ENCODE data around the gene SERTAD2.
A peak's percentile ranks its signal among the peaks of the same experiment; 100 is the strongest.

Gene SERTAD2

GRCh38 chr2:64653109-64654062 is at the start of gene SERTAD2:
Gene SERTAD2 (minus strand): TSS chr2:64653913. CDS start chr2:64636871, 17,042 bp downstream.
- DNase-seq (ENCODE audit: low read depth), result no peak

DNA sequence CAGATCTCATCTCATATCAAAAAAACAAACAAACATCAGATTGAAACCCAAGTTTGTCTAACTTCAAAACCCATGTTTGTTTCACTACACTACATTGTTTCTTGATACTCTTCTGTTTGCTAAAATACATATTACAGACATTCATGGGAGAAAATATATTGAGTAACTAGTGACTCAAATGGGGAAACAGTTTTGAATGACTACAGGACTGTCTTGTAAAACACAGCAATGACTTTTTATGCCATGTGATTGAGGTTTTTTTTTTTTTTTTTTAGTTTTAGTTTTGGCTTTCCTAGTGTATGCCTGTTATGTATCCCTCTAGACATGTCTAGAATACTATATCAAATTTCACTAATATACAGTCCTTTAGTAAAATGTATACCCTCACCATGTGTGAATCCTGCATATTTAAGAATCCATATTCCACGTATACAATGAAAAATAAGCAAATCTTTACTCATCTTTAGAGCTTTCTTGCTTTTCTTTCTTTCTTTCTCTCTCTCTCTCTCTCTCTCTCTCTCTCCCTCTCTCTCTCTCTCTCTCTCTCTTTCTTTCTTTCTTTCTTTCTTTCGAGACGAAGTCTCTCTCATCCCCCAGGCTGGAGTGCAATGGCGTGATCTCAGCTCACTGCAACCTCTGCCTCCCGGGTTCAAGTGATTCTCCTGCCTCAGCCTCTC is 46.6 kb upstream of the SERTAD2 start:
- DNase-seq (ENCODE audit: low read depth), result no peak

- DNase-seq (ENCODE audit: low read depth), result no peak
Observed at GRCh38 chr2:64699712-64700111, 46.0 kb upstream of the SERTAD2 start.

DNA sequence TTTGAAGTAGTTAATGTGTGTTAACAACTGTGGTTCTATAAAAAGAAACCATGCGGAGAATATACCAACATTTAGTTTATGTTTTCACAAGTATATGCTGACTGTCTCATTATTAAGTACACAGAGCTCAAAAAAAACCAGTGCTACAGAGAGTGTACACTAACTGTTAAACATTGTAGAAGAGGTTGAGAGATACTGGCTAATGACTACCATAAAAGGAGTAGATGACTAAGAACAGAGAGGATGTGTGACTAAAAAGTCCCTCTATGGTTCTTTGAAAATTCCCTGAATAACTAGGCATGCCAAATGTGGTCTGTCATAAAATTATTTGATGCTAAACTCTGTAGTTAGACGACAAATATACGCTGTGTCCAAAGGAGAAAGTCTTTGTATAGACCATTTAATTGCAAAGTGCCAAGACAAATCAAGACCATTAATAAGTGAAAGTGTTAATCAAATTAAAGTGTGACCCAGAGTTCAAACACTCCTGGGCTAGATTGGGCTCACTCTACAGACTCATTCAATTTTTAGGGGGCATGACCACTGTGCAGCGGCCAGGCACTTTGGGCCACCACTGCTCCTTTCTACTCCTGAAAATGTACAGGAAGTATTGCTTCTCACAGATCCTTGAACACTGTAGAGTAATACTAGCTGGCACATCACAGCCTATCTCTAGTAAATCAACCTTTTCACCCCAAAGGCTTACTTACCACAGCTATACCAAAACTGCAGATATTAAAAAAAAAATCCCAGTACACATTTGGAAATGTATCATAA is 45.1 kb upstream of the SERTAD2 start:
- peak; percentile 83 for DNase-seq (ENCODE audit: low read depth)

DNA sequence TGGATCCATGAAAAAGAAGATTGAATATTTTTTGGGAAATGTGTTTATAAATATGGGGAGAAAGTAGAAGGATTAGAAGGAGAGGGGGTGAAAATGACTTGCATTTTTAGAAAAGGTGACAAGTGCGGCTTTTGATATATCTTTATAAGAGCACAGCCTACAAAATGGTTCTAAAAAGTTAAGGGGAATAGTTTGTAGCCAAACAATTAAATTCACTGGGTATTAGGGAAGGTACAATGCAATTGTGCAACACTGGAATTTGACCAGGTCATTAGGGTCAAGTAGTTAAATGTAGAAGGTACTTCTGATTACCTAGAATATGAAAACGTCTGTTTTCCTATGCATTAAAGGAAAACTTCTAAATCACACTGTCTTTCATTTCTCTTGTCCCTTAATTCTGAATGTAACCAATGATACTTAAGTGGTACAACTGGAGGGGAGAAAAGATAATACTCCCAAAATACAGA is 44.5 kb upstream of the SERTAD2 start:
- DNase-seq (ENCODE audit: low read depth), result no peak

DNA sequence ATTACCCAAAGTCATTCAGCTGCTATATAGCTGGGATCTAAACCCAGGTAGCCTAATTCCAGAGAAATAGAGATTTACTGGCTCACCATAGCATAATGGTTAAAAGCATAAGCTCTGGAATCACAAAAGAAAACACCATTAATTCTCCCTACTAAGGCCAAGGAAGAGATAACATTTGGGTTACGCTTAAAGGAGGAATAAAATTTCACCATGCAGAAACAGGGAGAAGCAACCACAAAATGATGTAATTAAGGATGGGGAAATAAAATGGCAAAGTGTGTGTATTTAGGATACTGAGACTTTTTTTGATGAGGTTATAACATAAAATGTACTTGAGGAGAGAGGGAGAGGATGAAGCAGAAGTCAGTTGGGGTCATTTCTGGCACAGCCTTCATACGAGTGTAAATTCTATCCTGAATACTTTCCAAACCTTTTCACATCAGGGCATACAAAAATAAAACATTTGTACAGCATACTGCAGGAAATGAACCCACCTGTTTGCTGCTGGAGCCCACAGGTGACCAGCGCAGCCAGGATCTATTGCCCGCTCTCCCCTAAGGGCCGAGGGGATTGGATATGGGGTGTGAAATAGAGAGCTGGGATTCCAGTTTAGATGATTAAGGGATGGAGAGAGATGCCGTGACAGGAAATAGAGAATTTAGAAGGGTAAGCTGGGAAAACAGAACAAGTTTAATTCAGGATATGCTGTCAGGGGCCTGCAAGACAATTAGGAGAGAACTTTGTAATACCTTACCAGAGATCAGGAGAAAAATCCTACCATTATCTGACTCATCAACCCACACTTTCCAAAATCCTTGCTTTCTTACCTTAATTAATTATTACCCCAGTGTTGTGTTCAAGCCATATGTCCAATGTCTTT is 43.8 kb upstream of the SERTAD2 start:
- no peak for DNase-seq (ENCODE audit: low read depth)

DNA sequence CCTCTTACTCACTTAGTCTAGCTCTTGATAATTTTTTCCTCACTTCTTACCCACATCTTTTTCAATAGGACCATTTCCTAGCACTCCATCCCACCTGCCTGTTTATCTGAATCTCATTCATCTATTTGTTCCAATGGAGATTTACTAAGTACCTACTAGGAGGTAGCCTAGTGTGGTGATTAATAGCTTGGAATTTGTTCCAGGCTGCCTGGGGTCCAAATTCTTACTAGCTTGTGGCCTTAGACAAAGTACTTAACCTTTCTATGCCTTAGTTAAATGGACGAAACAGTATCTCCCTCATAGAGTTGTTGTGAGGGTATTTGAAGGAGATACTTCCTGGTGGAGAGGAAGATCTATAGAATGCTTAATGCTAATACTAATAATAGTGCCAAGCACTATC is 42.9 kb upstream of the SERTAD2 start:
- no peak for DNase-seq (ENCODE audit: low read depth)

DNA sequence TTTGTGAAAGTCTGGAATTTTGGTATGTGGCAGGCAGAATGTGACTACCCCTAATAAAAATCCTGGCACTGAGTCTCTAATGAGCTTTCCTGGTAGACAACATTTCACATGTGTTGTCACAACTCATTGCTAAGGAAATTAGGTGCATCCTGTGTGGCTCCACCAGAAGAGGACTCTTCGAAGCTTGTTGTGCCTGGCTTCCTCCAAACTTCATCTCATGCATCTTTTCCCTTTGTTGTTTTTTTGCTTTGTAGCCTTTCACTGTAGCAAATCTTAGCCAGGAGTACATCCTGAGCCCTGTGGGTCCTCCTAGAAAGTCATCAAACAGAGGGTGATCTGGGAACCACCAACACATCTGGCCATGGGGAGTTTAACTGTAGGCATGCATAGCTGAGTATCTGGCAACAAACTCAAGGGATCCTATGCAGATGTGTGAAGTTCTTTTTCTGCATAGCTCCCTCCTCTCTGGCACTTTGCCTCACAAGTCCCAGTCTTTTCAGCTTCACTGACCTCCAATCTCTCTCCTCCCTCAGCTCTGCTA is 42.1 kb upstream of the SERTAD2 start:
- DNase-seq (ENCODE audit: low read depth), result no peak

DNA sequence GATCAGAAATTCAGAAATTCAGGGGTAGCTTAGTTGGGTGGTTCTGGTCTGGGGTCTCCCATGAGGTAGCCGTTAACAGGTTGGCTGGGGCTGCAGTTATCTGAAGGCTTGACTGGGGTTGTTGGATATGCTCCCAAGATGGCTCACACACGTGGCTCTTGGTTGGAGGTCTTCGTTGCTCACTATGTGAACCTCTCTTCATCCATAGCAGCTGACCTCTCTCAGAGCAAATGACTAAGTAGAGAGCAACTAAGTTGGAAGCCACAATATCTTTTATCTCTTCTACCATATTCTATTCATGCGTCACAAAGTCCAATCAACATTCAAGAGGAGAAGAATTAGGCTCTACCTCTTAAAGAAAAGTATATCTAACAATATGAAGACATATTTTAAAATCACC is 38.7 kb upstream of the SERTAD2 start:
- DNase-seq (ENCODE audit: low read depth), result peak; percentile 77

GRCh38 chr2:64688909-64689308 is 35.2 kb upstream of the SERTAD2 start:
- no peak for DNase-seq (ENCODE audit: low read depth)

DNA sequence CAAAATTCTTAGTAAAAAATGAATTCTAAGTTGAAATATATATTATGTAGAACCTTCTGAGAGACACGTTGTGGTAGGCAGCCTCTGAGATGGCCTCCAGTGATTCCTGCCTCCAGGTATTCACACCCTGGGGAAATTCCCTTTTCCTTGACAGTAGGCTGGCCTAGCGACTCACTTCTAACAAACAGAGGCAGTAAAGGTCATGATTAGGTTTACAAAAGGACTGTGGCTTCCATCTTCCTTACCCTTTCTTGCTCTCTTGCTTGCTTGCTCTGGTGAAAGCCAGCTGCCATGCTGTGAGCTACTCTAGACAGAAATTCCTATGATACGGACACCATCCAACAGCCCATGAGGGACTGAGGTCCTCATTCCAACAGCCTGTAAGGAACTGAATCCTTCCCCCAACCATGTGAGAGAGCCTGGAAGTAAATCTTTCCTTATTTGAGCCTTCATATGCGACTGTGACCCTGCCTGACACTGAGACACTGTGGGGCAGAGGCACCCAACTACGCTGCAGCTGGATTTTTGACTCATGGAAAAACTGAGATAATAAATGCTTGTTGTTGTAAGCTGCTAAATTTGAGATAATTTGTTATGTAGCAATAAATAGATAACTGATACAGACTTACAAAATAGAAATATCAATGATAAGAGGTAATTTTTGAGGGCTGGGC is 32.7 kb upstream of the SERTAD2 start:
- no peak for DNase-seq (ENCODE audit: low read depth)

DNA sequence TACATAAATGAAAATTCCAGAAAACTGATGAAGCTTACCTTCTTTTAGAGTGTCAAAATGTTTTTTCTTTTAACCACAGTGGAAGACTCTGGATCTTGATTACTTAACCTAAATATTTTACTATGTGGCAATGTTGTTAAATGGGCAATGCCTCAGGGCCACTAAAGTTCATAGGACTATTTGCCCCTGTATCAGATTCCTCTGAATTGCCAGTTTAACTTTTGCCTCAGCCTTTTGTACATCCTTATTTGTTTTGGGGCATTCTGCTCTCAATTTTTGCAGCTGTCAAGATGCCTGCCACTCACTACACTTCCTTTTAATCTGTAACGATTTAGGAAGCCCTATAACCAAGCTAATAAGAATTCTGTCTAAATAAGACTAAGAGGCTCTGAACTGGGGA is 31.7 kb upstream of the SERTAD2 start:
- DNase-seq (ENCODE audit: low read depth), result no peak

DNA sequence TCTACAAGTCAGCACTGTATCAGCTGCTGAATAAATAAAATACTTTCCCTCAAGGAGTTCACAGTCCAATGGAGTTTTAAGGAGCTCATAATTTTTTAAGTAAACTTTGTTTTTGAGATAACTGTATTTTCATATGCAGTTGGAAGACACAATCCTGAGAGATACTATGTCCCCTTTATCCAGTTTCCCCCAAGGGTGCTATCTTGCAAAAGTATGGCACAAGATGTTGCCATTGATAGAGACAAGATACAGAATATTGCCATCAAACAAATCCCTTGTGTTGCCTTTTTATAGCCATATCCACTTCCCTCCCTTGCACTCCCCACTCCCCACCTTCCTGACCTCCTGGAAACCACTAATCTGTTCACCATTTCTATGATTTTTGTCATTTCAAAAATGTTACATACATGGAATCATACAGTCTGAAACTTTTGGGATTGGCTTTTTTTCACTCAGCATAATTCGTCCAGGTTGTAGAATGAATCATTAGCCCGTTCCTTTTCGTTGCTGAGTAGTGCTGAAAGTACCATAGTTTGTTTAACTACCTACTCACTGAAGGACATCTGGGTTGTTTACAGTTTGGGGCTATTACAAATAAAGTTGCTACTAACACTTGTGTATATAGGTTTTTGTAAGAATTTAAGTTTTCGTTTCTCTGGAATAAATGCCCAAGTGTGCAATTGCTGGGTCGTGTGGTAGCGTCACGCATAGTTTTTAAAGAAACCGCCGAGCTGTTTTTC is 30.2 kb upstream of the SERTAD2 start:
- no peak for DNase-seq (ENCODE audit: low read depth)

DNA sequence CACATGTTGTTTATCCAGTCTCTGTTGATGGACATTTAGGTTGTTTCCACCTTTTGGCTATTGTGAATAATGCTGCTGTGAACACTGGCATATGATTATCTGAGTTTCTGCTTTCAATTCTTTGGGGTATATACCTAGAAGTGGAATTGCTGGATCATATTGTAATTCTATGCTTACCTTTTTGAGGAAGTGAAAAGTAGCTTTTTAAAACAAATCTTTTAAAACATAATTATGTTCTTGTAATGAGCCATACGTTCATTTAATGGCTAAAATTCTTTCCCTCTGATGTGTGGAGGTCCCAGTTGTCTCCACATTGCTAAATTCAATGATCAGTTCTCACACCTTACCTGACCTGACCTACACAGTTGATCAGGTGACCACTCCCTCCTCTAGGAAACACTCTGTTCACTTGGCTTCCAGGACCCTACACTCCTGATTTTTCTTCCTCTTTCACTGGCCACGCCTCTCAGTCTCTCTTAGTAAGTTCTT is 27.8 kb upstream of the SERTAD2 start:
- DNase-seq (ENCODE audit: low read depth), result no peak

- DNase-seq (ENCODE audit: low read depth), result no peak
Observed at GRCh38 chr2:64679673-64680425, 26.1 kb upstream of the SERTAD2 start.

GRCh38 chr2:64678771-64679590 is 25.3 kb upstream of the SERTAD2 start:
- no peak for DNase-seq (ENCODE audit: low read depth)

GRCh38 chr2:64677530-64677929 is 23.8 kb upstream of the SERTAD2 start:
- no peak for DNase-seq (ENCODE audit: low read depth)

DNA sequence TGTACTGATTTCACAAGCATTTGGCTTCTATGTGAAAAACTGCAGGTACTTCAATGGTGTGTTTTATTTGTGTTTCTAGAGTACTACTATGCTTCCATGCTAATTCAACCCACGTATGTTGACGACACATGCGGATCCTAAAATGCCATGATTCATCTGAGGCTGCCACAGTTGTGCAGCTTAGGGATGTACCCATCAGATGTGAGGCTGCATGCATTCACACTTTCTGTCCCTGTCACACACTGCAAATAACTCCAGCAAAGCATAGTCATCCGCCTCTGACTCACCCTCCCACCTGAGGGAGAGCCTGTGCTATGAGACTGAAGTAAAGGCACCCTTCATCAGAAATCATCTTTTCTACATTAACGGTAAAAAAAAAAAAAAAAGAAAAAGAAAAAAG is 22.1 kb upstream of the SERTAD2 start:
- DNase-seq (ENCODE audit: low read depth), result no peak

Measured in non-pigmented ciliary epithelial cell (primary cell).